ENCODE measurements around the gene SEMA3D.

DNA sequence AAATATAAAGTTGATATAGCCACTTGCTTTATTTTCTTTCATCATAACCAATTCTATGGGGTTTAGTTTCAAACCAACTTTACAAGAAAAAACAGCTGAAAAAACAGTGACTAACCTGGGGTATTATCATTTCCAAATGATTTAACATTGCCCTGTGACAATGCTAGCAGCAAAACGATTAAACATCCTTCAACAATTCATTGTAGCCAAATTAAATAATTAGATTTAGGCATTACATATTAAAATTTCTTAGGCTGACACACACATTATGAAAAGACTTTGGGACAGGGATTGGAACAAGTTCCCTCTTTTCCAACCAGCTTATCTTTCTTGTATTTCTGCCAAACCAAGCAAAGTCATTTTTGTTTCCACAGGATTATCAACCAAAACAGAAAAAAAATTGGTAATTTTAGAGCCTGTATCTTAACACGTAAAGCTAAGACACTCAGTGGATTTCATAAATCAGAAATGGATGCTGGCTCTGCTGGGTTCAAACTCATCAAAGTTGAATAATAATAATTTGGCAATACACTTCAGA, 84.0 kb downstream of the SEMA3D start:
- TF ChIP-seq YY1 (IDR thresholded peaks at IDR 0.05; ENCODE audit: insufficient read depth, insufficient read length) (no peak), ZNF274 (IDR thresholded peaks at IDR 0.05; ENCODE audit: low read depth, low read length) (no peak), SUZ12 (IDR thresholded peaks at IDR 0.05; ENCODE audit: extremely low read depth, insufficient read depth, insufficient read length) (no peak)
